GM12864 (cell line): ENCODE results near the gene TCAIM.

Experiments used
- DNase-seq: peaks from one replicate; pipeline ENCODE4 v3.0.0-alpha.2; 2011; ENCODE audit warnings: low read depth
- H3K4me3 ChIP-seq: 2 replicates; pipeline ENCODE4 v1.5.1; 2011; ENCODE audit warnings: mild to moderate bottlenecking, low read depth, low read length, control low read depth
- TF ChIP-seq, protein P1 (sequence below): IDR thresholded peaks from 2 replicates; pipeline ENCODE4 v1.5.1; 2011; ENCODE audit warnings: low read depth, mild to moderate bottlenecking, moderate library complexity, low read length, control low read depth, inconsistent platforms; ENCODE audit errors: missing control alignments

Gene TCAIM

DNA sequence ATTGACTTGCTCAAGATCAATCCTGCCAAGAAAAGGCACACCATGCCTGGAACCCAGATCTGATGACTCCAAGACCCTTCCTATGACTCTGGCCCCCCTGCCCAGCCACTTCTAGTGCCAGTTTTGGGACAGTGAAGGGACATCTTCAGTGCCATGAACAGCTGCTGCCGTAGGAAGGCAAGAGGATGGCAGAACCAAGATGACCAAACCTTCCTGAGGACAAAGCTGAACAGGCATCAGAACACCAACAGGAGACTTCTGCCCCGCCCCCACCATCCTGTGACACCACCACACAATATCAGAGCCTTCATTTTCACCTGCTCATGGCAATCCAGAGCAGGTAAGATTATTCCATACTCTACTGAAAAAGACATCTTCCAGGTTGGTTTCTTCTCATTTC lies 105.9 kb downstream of the TCAIM start:
- H3K4me3 ChIP-seq: no peak overlapping the region
- TF ChIP-seq, protein P1, sequence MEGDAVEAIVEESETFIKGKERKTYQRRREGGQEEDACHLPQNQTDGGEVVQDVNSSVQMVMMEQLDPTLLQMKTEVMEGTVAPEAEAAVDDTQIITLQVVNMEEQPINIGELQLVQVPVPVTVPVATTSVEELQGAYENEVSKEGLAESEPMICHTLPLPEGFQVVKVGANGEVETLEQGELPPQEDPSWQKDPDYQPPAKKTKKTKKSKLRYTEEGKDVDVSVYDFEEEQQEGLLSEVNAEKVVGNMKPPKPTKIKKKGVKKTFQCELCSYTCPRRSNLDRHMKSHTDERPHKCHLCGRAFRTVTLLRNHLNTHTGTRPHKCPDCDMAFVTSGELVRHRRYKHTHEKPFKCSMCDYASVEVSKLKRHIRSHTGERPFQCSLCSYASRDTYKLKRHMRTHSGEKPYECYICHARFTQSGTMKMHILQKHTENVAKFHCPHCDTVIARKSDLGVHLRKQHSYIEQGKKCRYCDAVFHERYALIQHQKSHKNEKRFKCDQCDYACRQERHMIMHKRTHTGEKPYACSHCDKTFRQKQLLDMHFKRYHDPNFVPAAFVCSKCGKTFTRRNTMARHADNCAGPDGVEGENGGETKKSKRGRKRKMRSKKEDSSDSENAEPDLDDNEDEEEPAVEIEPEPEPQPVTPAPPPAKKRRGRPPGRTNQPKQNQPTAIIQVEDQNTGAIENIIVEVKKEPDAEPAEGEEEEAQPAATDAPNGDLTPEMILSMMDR: no peak
- no peak for DNase-seq

DNA sequence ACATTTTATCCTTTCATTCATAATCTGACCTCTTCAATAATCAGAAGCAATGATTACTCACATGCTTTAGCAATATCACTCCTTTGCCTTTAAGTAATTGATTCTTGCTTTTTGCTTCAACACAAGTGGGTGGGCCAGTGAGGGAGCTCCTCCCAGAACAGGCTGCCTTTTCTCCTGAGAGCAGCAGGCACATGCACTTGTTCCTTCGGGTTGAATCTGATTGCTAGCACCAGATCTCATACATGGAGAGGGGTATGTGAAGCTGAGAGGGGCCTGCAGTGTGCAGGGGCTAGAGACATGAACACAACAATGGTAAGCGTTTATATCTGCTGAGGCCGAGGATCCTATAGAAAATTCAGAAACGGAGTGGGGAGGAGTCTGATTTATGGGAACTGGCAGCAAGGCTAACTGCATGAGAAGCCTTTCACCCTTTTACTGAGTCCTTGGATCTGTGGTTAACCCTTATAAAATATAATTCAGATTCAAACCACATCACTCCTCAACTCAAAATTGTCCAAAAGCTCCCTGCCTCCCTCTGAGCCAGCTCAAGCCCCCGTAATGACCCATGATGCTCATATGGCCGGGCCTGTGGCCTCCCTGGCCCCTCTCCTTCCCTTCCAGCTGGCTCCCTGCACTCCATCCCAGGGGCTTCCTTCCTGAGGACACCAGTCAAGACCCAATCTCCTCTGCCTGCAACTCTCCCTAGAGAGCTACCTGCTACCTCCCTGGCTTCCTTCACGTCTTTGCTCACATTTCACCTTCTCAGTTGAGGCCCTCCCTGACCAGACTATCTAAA lies 106.5 kb downstream of the TCAIM start:
- no peak overlapping the region for H3K4me3 ChIP-seq
- no peak for DNase-seq
- TF ChIP-seq, protein P1: no peak

DNA sequence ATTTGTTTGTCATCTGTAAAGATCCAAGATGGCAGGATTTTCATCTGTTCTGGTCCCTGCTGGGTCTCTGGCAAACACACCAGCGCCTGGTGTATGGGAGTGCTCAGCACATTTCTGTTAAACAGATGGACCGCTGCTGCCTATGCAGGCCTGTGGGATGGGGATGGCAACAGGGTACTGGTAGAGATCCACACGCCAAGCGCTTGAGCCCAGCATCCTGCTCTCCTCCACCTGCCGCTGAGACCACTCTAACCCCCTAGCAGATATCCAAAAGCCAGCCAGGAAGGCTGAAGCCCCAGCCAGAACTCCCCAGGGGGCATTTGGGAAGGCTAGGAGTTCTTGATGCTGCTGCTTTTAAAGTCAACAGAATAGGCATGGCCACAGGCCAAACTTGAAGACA lies 107.2 kb downstream of the TCAIM start:
- no peak for DNase-seq
- TF ChIP-seq, protein P1: no peak
- no peak overlapping the region for H3K4me3 ChIP-seq

DNA sequence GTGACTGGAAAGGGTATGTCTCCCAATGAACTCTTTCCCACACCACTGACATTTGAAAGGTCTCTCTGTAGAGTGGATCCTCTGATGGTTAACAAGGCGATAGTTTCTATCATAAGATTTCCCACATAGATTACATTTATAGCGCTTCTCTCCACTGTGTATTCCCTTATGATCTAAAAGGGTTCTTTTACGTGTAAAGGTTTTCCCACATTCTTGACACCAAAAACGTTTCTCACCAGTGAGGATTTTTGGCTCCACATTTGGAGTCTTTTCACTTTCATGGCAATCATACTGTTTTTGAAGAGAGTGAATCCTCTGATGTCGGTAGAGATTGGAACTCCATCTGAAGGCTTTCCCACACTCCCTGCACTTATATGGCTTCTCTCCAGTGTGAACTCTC lies 108.4 kb downstream of the TCAIM start:
- TF ChIP-seq, protein P1: no peak
- H3K4me3 ChIP-seq: no peak overlapping the region
- DNase-seq: no peak

DNA sequence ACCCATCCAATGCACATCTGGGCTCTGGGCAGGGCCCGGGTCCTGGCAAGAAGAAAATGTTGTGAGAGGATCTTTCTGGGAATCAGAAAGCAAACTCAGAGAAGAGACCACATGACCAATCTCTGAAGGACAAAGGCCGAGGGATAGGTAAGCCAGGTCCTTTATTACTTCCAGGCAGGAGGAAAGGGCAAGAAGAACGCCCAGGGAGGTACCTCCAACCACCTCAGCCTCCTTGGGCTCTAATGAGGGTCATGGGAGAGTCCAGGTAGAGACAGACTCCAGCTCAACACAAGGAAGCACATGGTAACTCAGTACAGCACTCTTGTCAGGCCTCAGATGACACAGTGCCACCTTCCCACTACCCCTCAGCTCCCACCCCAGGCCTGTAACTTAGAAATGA lies 112.9 kb downstream of the TCAIM start:
- H3K4me3 ChIP-seq: no peak overlapping the region
- no peak for DNase-seq
- TF ChIP-seq, protein P1: no peak

DNA sequence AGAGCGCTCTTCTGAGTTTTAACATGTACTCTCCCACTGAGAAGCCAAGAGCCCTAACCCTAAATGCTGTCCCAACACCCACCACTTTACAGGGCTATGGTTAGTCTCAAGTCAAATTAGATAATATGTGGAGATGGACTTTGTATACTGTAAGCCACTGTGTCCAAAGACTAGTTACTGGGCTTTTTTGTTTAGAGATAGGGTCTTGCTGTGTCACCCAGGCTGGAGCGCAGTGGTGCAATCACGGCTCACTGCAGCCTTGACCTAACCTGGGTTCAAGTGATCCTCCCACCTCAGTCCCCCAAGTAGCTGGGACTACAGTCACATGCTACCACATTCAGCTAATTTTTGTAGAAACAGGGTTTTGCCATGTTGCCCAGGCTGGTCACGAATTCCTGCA lies 115.7 kb downstream of the TCAIM start:
- H3K4me3 ChIP-seq: no peak overlapping the region
- DNase-seq: no peak
- TF ChIP-seq, protein P1: no peak

DNA sequence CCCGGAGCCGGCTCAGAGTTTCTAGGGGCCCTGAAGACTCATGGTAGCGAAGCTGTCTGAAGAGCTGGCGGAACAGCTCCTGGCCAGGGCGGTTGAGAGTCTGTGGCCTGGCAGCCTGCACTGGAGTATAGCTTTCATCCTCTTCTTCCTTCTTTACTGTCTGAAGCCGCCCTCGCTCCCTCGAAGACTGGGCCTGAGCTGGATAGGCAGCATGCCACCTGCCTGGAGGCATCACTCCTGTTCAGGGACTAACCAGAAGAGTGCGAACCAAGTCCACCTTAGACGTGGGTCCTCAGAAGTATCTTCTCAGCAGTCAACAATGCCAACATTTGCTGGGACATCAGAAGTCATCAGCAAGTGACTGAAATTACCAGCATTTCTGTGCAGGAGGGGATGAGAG lies 116.8 kb downstream of the TCAIM start:
- TF ChIP-seq, protein P1: no peak
- DNase-seq: no peak
- no peak overlapping the region for H3K4me3 ChIP-seq
